NCI-H460 (cell line): ENCODE results near the gene MAT2A. TPM values are rescaled to one million over a fixed set of nuclear protein-coding genes. Genes with fewer than 3 reads are reported as not detected.
"Not testable (repeated sequence)": the region's sequence is repeated elsewhere in the genome, so short reads cannot be mapped to it uniquely, and the experiment has no call there.

ENCODE experiments used
- DNase-seq: peaks from one replicate; pipeline ENCODE4 v3.0.0-alpha.2; 2016; ENCODE audit warnings: low read depth; ENCODE audit errors: extremely low read depth
- total RNA-seq: library from RNA; depleted of rRNA; stranded (reverse); fragments of >200 nt; shearing (Covaris generic); gene quantifications from 2 replicates; pipeline ENCODE4 v1.2.3, GENCODE V29; 2014

Gene MAT2A
- total RNA-seq, 1 experiment from 2014 or later = 207 TPM

DNA sequence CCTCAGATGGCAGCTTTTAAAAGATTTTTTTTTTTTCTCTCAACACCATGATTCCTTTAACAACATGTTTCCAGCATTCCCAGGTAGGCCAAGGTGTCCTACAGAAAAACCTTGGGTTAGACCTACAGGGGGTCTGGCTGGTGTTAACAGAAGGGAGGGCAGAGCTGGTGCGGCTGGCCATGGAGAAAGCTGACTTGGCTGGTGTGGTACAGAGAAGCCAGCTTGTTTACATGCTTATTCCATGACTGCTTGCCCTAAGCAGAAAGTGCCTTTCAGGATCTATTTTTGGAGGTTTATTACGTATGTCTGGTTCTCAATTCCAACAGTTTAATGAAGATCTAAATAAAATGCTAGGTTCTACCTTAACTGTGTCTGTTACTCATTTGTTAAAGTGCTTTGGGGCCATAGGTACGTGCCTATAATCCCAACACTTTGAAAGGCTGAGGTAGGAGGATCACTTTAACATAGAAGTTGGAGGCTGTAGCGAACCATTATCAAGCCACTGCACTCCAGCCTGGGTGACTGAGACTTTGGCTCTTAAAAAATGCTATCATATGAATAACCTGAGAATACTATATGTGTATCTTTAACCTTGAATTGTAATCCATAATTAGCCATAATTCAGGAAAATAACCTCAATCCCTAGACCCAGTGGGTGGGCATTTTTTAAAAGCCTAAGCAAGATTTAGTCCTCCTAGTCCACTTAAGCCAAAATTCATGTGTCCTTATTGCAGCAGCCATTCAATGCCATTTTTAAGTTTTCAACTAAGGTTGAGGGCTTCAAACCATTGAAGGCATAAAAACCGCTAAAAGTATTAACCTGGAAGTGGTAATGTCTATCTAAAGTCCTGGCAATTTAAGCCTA lies 6.2 kb downstream of the MAT2A start:
- DNase-seq = not testable (repeated sequence)

DNA sequence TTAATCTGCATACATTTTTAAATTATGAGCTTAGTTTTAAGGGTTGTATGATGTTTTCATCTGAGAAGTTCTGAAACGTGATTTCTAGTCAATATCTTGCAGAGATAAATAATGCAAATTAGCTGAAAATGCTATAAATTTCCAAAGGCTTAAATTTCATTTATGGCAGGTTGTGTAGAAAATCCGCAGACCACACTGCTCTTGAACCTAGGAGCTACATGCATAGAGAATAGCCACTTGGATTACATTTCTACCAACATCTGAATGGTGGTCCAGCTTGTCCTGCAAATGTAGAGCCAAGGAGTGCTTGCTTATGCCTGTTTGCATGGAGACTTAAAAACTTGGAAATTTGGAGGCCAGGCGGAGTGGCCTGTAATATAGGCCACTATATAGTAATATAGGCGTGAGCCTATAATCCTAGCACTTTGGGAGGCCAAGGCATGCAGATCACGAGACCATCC lies 6.8 kb downstream of the MAT2A start:
- DNase-seq = no peak

DNA sequence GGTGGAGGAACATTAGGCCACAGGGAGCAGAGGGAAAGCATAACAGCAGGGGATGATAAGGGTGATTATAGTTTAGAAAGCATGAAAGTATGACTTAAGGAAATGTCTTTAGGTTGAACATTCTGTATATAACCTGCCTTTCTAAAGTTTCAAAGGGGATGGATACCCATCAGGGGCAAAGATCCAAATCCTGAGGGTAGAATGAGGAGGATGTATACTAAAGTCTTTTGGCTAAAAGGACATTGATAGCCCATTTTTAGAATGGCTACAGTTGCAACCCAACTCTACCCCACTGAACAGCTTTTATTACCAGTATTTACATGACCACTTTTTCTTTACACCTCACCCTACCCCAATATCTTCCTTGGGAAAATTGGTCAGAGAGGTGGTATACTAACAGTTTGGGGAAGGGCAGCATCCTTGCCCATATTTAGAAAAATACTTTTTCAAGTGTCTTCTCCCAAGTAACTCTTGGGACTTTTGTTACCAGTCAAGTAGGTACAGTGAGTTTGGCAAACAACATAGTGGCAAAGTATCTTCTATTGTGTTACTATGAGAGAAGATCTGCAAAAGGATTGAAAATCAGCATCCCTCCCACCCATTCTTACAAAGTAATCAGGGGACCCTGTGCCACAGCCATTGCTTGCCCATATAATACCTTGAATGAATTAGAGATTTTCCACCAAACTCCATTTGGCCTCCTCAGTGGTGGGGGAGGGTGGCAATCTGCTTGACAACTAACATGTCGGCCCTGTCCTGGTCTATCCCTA lies 8.3 kb downstream of the MAT2A start:
- DNase-seq = no peak

DNA sequence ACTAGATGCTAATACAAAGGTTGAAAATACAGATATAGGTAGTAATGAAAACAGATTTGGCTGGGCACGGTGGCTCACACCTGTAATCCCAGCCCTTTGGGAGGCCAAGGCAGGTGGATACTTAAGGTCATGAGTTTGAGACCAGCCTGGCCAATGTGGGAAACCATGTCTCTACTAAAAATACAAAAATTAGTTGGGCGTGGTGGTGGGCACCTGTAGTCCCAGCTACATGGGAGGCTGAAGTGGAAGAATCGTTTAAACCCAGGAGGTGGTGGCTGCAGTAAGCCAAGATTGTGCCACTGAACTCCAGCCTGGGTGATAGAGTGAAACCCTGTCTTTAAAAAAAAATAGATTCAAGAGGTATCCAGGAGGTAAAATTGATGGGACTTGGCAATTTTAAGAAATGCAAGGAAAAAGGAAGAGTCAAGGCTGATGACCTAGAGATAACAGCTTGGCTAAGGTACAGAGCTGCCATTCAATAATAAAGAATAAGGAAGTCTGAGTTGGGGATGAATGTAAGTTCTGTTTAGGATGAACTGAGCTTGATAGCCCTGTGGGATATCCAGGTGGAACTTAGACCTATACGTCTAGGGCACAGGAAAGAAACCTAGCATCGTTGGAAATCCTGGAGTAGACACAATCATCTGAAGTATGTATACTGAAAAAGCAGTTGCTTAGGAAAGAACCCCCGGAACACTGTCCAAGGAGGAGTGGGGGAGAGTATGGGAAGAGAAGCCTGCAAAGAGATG lies 9.1 kb downstream of the MAT2A start:
- DNase-seq = no peak

DNA sequence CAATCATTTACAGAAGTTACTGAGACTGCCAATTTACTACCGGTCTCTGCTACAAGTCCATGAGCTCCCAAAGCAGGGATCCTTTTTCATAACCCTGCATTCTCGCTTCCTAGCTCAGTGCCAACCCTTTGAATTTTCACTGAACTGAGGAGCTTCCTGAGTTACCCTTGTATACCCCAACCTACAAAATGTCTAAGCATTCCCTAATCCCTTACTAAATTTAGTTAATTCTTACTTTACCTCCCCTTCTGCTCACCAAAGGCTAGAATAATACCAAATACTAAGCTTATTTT lies 9.6 kb downstream of the MAT2A start:
- no peak for DNase-seq

DNA sequence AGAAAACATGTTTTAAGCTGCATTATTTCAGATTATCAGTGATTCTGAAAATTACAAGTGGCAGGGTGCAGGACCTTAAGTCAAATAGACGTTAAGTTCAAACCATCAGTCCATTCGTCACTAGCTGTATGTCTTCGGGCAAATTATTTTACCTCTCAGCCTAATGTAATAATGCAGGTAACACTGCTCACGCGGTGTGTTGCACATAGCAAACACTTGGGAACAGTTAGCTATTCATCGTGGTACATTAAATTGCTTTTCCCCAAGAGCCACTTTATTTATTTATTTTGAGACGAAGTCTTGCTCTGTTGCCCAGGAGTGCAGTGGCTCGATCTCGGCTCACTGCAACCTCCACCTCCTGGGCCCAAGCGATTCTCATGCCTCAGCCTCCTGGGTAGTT lies 10.1 kb downstream of the MAT2A start:
- no peak for DNase-seq

DNA sequence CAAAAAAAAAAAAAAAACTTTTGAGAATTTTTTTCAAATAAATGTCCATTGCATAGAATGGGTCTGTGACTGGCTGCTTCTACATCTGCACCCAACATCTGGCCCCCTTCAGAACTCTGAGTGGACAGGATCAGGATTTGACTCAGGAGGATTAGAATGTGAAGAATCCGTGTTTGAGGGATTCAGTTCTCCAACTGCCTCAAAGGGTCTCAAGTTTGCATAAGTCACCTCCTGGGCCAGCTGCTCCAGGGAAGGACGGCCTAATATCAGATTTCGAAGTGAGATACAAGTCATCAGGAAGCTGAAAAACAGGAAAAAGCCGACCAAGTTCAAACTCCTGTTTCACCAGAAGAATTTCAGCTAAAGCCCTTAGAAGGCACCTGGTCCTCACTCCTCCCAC lies 10.9 kb downstream of the MAT2A start:
- no peak for DNase-seq

DNA sequence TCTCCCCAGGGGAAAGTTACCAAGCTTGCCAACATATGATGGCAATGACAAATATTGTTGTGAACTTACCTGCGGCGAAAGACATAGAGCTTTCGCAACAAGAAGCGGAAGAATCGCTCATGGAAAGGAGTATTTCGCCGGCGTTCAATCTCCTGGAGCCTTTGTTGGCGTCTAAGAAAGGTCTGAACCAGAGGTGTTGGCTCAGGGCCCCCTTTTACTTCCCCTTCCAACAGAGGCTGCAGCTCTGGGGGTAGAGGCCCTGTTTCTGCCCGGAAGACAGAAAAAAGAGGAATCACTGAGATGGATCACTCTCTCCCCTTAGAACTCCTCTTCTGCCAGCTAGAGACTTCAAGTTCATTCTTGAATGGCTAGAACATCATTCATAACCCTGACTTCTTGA lies 11.5 kb downstream of the MAT2A start:
- DNase-seq = no peak

DNA sequence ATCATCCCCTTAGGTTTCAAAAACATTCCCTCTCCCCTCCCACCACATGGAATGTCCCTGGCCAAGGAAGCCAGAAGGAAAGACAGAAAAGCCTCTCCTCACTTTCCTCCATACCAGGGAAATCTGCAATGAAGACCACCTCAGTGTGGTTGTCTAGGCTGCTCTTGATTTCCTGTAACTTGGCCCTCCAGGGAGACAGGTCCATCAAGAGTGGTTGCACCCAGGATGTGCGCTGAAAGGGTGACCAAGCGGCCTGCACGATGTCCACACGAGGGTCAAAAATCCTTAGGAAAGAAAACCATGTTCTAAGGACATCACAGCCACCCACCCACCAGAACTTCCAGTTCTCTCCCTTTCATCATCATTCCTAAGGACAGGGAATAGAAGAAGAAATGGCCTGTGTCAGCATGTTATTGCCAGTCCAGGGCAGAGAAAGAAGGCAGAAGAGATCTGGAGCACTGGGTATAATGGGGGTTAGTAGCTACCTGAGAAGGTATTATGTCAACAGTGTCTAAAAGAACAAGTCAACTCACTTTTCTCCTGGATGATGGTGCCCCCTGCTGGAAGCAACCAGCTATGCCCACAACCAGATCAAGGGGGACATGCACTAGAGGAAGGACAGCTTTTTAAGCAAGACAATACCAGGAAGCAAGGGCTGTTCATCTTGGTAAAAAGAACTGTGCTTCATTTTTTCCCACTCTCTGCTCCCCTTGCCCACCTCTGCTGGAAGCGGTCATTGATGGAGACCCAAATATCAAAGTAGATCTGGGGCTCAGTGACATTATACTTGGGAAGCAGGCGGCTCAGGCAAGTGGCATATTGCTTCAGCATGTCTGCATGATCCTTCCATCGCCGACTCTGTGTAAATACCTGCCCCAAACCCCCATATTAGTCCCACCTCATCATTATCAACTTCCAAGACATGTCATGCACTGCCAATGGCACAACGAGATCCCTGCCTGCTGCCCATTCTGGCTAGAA lies 13.0 kb downstream of the MAT2A start:
- peak; percentile 82 for DNase-seq

DNA sequence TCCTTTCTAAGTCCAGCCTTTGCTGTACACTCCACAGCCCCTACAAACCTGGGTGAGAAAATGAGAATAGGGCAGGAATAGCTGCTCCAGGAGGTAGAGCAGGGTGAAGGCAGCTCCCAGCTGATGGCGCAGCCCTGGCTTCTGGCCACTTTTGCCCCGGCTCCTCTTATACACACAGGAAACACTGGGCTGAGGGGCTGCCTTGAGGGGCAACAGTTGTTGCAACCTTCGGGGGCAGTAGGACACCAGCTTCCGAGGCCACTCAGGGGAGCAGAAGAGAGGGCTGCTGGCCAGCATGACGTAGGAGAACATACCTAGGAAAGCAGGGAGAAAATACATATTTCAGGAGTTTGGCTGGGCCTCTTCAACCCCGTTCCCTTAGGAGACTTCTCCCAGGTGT lies 14.2 kb downstream of the MAT2A start:
- no peak for DNase-seq

DNA sequence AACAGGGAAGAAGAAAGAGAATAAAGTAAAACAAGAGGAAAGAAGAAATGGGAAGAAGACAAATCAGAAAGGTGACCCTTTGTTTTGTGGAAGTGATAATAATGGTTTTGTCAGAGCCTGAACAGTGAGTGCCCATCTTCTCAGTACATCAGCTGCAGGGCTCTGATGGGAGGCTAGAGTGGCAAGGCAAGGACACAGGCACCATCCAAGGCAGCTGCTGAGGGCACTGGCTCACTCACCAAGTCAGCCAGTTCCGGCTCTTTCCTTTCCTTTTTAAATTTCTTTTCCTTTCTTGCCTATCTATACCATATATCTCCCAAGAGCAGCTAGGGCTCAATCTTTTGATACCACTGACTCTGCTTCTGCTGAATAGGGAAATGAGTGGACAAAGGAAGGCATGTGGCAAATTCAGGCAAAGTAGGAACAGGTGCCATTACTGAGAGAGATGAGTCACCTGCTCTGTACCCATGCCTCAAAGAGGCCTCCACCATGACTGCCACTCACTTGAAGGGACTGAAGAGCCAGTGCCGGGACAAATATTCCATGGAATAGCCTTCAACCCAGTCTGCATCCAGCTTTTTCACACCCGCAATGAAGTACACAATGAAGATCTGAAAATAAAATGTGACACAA lies 16.1 kb downstream of the MAT2A start:
- DNase-seq = no peak

DNA sequence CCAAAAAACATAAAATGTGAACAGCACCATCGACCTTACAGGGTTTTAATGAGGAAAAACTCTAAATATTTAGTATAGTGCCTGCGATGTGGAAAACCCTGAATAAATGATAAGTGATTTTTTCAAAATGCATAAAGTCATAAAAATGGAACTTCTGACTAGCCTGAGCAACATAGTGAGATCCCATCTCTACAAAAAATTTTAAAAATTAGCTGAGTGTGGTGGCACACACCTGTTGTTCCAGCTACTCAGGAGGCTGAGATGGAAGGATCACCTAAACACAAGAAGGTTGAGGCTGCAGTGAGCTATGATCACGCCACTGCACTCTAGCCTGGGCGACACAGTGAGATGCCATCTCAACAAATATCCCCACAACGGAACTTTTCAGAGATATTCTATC lies 18.2 kb downstream of the MAT2A start:
- no peak for DNase-seq

DNA sequence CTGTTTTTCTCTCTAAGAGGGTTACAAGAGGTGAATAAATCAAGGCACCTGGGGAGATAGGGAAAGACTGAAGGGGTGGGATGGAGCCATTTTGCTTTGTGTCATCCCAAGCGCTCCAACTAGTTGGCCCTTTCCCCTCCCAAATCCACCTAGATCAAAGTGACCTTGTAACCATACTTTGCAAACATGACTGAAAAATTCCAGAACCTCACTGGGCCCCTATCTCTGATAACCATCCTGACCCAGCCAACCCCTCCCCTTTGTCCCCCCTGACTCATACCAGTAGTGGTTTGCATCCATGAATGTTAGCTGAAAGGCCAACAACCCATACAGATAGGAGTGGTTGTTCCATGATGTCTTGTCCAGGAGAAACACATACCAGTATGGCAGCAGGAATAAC lies 19.2 kb downstream of the MAT2A start:
- no peak for DNase-seq

DNA sequence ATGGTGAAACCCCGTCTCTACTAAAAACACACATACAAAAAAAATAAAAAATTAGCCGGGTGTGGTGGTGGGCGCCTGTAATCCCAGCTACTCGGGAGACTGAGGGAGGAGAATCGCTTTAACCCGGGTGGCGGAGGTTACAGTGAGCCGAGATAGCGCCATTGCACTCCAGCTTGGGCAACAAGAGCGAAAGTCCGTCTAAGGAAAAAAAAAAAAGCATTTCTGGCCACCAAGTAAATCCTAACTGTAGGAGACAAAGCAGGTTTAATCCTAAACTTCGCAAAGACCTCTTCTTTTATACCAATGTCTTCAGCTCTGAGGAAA lies 21.4 kb downstream of the MAT2A start:
- DNase-seq = not testable (repeated sequence)

DNA sequence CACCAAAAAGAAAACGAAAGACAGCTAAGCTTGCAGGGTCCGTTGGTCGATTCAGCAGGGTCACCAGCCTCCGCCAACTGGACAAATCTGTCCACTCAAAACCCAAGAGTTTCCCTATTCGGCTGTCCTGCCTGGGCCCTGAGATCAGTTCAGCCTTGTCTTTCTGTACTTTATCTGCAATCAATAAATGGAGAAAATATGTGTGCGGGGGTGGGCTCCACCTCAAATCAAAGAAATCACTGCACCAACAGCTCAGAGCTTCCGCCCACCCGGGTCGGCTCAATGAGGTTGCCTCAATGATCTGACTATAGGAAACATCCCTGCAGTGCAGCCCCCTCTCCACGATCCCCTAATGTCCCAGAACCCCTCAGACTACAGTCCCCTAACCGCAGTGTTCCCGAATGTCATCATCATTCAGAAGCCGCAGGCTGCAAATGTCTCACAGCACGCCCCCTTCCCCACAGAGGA lies 21.9 kb downstream of the MAT2A start:
- no peak for DNase-seq

DNA sequence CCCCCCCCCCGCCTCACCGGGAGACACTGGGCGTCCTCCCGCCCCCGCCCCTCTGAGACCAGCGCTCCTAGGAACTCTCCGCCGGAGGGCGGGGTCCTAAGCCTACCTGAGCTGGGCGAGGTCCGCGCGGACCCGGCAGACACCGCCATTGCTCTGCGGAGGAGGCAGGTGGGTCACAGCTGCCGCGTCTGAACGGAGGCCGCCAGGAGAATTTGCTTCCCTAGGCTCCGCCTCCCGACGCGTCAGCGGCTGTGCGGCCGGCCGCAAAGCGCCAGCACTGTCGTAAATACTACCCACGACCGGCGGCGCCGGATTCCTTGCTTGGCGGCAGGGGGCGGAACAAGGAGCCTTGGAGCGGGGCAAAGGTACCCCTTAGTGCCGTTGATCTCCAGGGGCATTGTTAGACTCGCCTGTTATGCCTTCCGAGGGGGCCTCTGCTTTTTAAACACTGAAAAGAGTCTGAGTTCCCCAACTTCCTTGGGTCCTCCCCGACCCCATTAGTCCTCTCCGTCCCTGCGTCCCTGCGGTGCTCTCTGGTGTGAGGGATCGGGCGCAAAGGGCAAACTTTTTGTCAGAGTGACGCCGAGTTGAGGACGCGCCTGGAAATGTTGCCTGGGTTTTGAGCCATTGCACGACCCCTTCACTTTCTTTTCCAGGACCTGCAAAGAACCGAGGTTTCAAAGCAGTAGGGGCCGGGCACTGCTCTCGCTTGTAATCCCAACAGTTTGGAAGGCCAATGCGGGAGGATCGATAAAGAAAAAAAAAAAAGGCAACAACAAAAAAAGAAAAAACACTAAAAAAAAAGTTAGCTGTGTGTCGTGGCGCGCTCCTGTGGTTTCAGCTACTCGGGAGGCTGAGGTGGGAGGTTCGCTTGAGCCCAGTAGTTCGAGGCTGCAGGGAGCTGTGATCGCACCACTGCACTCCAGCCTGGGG lies 22.6 kb downstream of the MAT2A start, which contains the start of gene GGCX:
TSS of gene GGCX (minus strand) at position 214 of the 933 bp plus-strand sequence. CDS start at position 149, 65 bp downstream.
- DNase-seq = peak; percentile 90

DNA sequence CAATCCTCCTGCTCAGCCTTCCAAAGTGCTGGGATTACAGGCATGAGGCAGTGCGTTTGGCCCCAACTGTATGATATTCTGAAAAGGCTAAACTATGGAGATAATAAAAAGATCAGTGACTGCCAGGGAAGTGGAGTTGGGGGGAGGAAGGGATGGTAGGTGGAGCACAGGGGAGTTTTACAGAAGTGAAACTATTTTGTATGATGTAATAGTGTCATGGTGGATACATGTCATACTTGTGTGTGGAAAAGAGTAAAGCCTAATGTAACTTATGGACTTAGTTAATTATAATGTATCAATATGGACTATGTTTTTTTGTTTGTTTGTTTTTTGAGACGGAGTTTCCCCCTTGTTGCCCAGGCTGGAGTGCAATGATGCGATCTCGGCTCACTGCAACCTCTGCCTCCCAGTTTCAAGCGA lies 25.2 kb downstream of the MAT2A start:
- no peak for DNase-seq

DNA sequence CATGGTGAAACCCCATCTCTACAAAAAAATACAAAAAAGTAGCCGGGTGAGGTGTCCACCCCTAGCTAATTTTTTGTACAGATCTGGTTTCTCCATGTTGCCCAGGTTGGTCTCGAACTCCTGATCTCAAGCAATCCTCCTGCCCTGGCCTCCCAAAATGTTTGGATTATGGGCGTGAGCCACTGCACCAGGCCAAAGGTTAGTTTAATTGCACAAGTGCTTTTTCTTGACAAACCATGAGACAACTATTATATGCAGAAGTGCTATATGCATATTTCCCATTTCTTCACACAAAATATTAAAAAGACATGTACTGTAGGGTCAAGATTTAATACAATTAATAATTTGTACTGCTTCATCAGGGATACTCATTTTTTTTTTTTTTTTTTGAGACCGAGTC lies 27.3 kb downstream of the MAT2A start:
- no peak for DNase-seq

DNA sequence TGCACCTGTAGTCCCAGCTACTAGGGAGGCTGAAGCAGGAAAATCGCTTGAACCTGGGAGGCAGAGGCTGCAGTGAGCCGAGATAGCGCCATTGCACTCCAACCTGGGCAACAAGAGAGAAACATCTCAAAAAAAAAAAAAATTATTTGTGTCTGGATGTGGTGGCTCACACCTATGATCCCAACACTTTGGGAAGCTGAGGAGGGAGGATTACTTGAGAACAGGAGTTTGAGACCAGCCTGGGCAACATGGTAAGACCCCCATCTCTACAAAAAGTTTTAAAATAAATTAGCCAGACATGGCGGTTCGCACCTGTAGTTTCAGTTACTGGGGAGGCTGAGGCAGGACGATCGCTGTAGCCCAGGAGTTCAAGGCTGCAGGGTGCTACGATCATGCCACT lies 36.8 kb downstream of the MAT2A start:
- no peak for DNase-seq
